HepG2 (cell line): ENCODE results near the gene AMHR2. TPM values are rescaled to one million over a fixed set of nuclear protein-coding genes. Genes with fewer than 3 reads are reported as not detected.

Experiments
- AGO1 ChIP-seq: fragments of 200-400 bp; formaldehyde crosslinking; IDR thresholded peaks from 2 replicates; pipeline ENCODE4 v1.6.1; 2017; ENCODE audit warnings: mild to moderate bottlenecking, low read depth, low read length, moderate library complexity; ENCODE audit not compliant: poor library complexity, severe bottlenecking
- ASH2L ChIP-seq: fragments of 300-600, 200-600 bp; sonication (generic); IDR thresholded peaks from 2 replicates; pipeline ENCODE4 v1.7.0; 2017; ENCODE audit warnings: low read depth, mild to moderate bottlenecking, moderate library complexity, mixed read lengths, low read length; ENCODE audit not compliant: insufficient read length
- CHCHD3 ChIP-seq: sonication (generic); formaldehyde crosslinking; IDR thresholded peaks from 2 replicates; pipeline ENCODE4 v1.8.0; 2022; ENCODE audit warnings: mild to moderate bottlenecking, missing genetic modification reagents, moderate library complexity
- FOXK2 ChIP-seq: fragments of 450-650 bp; IDR thresholded peaks from 2 replicates; pipeline ENCODE4 v1.6.1; 2016
- FOXP1 ChIP-seq, 2 experiments: fragments of 450-650 bp in 1 of 2; IDR thresholded peaks; 2 replicates each; pipeline ENCODE4 v1.6.1; 2017 to 2018; ENCODE audit warnings: antibody characterized with exemption in 1 of 2
- KAT7 ChIP-seq: IDR thresholded peaks from 2 replicates; pipeline ENCODE4 v1.6.1; 2018; ENCODE audit warnings: borderline replicate concordance, missing compliant biosample characterization
- MTF2 ChIP-seq: sonication (generic); formaldehyde crosslinking; IDR thresholded peaks from 2 replicates; pipeline ENCODE4 v1.5.0; 2020; ENCODE audit warnings: missing genetic modification reagents, borderline replicate concordance
- NFAT5 ChIP-seq: sonication (generic); formaldehyde crosslinking; IDR thresholded peaks from 2 replicates; pipeline ENCODE4 v1.4.0; 2020; ENCODE audit warnings: missing genetic modification reagents
- POLR2G ChIP-seq: fragments of 200-400 bp; formaldehyde crosslinking; IDR thresholded peaks from 2 replicates; pipeline ENCODE4 v1.6.1; 2018; ENCODE audit warnings: mild to moderate bottlenecking, low read depth, low read length, moderate library complexity
- RORA ChIP-seq: sonication (generic); formaldehyde crosslinking; IDR thresholded peaks from 2 replicates; pipeline ENCODE4 v1.5.0; 2020; ENCODE audit warnings: mild to moderate bottlenecking, missing genetic modification reagents, moderate library complexity
- SP2 ChIP-seq: sonication (generic); formaldehyde crosslinking; IDR thresholded peaks from 2 replicates; pipeline ENCODE4 v1.5.1; 2020; ENCODE audit warnings: mild to moderate bottlenecking, missing genetic modification reagents
- TEF ChIP-seq: sonication (generic); formaldehyde crosslinking; IDR thresholded peaks from 2 replicates; pipeline ENCODE4 v1.5.0; 2020; ENCODE audit warnings: missing genetic modification reagents
- THAP11 ChIP-seq: IDR thresholded peaks from 2 replicates; pipeline ENCODE4 v1.6.1; 2016; ENCODE audit warnings: missing biosample characterization, missing genetic modification reagents
- ZBTB26 ChIP-seq: IDR thresholded peaks from 2 replicates; pipeline ENCODE4 v1.6.1; 2016; ENCODE audit warnings: missing compliant biosample characterization, missing genetic modification reagents, borderline replicate concordance
- ZNF33A ChIP-seq: sonication (generic); formaldehyde crosslinking; IDR thresholded peaks from 2 replicates; pipeline ENCODE4 v1.5.1; 2020; ENCODE audit warnings: missing genetic modification reagents, mild to moderate bottlenecking, moderate library complexity, borderline replicate concordance
- ZNF432 ChIP-seq: sonication (generic); formaldehyde crosslinking; IDR thresholded peaks from 2 replicates; pipeline ENCODE4 v1.5.0; 2020; ENCODE audit warnings: missing genetic modification reagents, mild to moderate bottlenecking, borderline replicate concordance
- ZNF501 ChIP-seq: sonication (generic); formaldehyde crosslinking; IDR thresholded peaks from 2 replicates; pipeline ENCODE4 v1.5.1; 2020; ENCODE audit warnings: mild to moderate bottlenecking, moderate library complexity, missing genetic modification reagents
- ZNF503 ChIP-seq: sonication (generic); formaldehyde crosslinking; IDR thresholded peaks from 2 replicates; pipeline ENCODE4 v1.4.0; 2020; ENCODE audit warnings: missing genetic modification reagents
- ZNF644 ChIP-seq: IDR thresholded peaks from 2 replicates; pipeline ENCODE4 v1.6.1; 2016; ENCODE audit warnings: low read depth
- ZNF772 ChIP-seq: sonication (generic); formaldehyde crosslinking; IDR thresholded peaks from 2 replicates; pipeline ENCODE4 v1.5.0; 2020; ENCODE audit warnings: mild to moderate bottlenecking, missing genetic modification reagents
- polyA plus RNA-seq, 8 experiments: library from polyadenylated mRNA; depleted of rRNA in 3 of 8; stranded (reverse) in 7 of 8; unstranded in 1 of 8; fragments of >200 nt; fragmentation: Illumina TruSeq in 4 of 8; extraction: Trizol in 4 of 8; gene quantifications; 2 replicates each; pipeline versions ENCODE4 v1.2.1 to v1.2.3, GENCODE V29; 2011 to 2016; ENCODE audit warnings: low read depth in 4 of 8, missing spikeins in 1 of 8, mixed read lengths in 1 of 8; ENCODE audit not compliant: insufficient read depth in 1 of 8
- total RNA-seq, 5 experiments: library from RNA; depleted of rRNA; stranded (reverse); fragments of >200 nt; fragmentation: Illumina TruSeq; extraction: Trizol; gene quantifications; 2 replicates each; pipeline ENCODE4 v1.2.3, GENCODE V29; 2016; ENCODE audit warnings: low read depth in 1 of 5

AMHR2 gene
- total and polyA plus RNA-seq, 2 of the 13 experiments (the other 11 are each of a cell fraction or from before 2014, with no cell fraction given), result 0.24 to 0.58 TPM

GRCh38 chr12:53379389-53380103, 44.1 kb upstream of the AMHR2 start (continued):
- TF ChIP-seq ZNF503 (CRISPR knock-in tag) (no peak), ZNF772 (CRISPR knock-in tag) (no peak), KAT7 (no peak), AGO1 (no peak), POLR2G (peak; percentile 65), ZNF432 (CRISPR knock-in tag) (no peak), THAP11 (CRISPR knock-in tag) (peak; percentile 83), ZBTB26 (CRISPR knock-in tag) (no peak), CHCHD3 (CRISPR knock-in tag) (no peak), FOXK2 (peak; percentile 68), ASH2L (no peak), NFAT5 (CRISPR knock-in tag) (no peak), ZNF501 (CRISPR knock-in tag) (peak; percentile 58; the same call in 1 of the 2 replicates), ZNF33A (CRISPR knock-in tag) (no peak), SP2 (peak; percentile 99), FOXP1 (IDR thresholded peaks at IDR 0.05) (no peak), FOXP1 (CRISPR knock-in tag; IDR thresholded peaks at IDR 0.05) (no peak), ZNF644 (peak; percentile 71; the same call in 1 of the 2 replicates), TEF (CRISPR knock-in tag) (no peak), MTF2 (CRISPR knock-in tag) (no peak), RORA (CRISPR knock-in tag) (no peak)
